ENCODE data around the gene THADA.
"Not testable (repeated sequence)": the region's sequence is repeated elsewhere in the genome, so short reads cannot be mapped to it uniquely, and the experiment has no call there.

The THADA gene

DNA sequence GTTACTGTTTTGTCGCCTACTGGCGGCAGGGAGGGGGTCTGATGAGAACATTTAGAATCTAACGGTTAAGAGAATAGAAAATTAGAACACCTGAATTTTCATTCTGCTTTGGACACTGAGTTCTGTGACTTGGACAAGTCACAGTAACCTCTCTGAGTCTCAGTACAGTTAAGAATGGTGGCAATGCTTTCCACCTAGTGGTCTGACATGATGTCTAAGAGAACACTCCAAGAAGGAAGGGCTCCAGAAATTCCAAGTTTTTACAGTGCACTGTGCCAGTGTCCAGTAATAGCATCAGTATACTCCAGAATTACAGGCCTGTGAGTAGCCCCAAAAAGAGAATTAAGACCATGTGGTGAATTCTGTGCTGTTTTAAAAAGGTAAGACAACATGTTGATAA, 195.3 kb downstream of the THADA start:
- H3K36me3 Mint-ChIP-seq, result peaks cover 23% of the 10 kb centered on the region
- no peaks in the 10 kb centered on the region for H3K9me3 Mint-ChIP-seq
- no peak overlapping the region for H3K27ac Mint-ChIP-seq
- ATAC-seq, result no peak
- no peak for DNase-seq (ENCODE audit: low spot score in 2 of 2)
- H3K4me1 Mint-ChIP-seq, result peaks cover 9% of the 10 kb centered on the region
- H3K4me3 Mint-ChIP-seq, result no peak overlapping the region

DNA sequence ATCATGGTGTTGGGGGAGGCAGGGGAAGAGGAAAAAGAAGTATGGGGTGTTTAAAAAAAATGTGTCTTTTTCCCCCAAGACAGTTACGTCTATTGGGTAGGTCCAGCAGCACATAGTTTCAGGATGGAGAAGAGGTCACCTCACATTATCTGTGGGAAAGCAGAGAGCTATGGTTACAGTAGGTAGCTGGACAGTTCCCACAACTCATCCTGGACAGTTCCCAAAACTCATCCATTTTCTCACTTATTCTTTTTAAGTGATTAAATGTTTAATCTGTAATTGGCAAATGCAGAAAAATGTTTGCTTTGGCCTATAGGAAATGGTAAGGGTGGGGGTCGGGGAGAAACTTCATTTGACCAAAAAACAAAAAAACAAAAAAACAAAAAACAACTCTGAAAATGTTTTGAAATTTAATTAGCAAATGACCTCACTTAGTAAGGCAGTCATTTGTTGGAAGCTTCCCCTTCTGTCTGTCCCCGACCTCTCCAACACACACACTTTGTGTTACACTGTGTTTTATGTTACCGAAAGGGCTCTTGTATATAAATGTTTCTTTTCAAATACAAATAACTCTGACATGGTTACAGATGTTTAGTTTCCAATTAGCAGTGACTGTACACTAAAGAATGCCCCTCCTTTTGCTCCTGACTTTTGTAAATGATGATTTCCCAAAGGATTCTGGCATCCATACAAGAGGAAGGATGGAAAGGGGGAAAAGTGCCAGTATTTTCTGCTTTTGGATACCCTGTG, 196.1 kb downstream of the THADA start:
- ATAC-seq (no peak), DNase-seq (ENCODE audit: low spot score in 2 of 2) (no peak)
- H3K4me3 Mint-ChIP-seq, result no peak overlapping the region
- peaks cover 9% of the 10 kb centered on the region for H3K4me1 Mint-ChIP-seq
- peaks cover 25% of the 10 kb centered on the region for H3K36me3 Mint-ChIP-seq
- no peaks in the 10 kb centered on the region for H3K9me3 Mint-ChIP-seq
- no peak overlapping the region for H3K27ac Mint-ChIP-seq

DNA sequence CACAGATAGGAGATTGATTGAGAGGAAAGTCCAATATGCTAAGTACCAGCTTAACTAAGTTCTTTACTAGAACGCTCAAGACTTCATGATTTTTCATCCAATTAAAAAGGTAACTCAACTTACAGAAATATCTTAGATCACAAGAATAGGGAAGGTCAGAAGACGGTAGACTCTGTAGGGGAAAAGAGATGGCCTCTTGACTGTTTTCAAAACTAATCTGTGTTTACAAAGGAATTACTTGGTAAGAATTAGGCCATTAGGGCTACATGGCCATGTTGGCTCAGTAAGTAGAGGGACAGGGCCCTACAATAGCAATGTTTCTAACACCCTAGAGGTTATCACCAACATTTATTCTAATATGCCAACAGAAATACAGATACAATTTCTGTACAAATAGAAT, 196.7 kb downstream of the THADA start:
- Mint-ChIP-seq H3K9me3 (no peaks in the 10 kb centered on the region), H3K27ac (no peak overlapping the region), H3K4me3 (no peak overlapping the region), H3K36me3 (peaks cover 30% of the 10 kb centered on the region), H3K4me1 (peaks cover 9% of the 10 kb centered on the region)
- ATAC-seq, result no peak
- DNase-seq (ENCODE audit: low spot score in 2 of 2), result no peak

DNA sequence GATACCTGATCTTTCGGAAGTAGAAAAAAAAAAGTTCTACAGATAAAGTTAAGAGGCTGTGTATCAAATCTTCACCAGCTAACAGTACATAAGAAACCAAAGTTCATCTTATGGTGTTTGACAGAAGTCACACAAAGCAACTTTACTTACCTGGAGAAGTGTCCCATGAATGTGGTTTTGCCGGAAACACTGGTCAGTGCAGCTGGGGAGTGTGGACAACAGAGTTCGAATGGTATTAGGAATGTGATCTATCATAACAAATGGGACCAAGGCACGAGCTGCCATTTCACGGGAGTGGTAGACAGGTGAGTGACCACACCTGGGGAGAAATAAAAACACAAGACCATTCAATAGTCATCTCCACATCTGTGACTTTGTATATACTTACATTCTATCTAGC, 198.0 kb downstream of the THADA start:
- Mint-ChIP-seq H3K9me3 (no peaks in the 10 kb centered on the region), H3K4me3 (no peak overlapping the region), H3K27ac (no peak overlapping the region), H3K4me1 (peaks cover 9% of the 10 kb centered on the region), H3K36me3 (peaks cover 41% of the 10 kb centered on the region)
- DNase-seq (ENCODE audit: low spot score in 2 of 2) (peak in 1 of 2 donors; percentile 6), ATAC-seq (no peak)

- no peaks in the 10 kb centered on the region for H3K9me3 Mint-ChIP-seq
- H3K4me1 Mint-ChIP-seq, result peaks cover 6% of the 10 kb centered on the region
- H3K27ac Mint-ChIP-seq, result no peak overlapping the region
- no peak for ATAC-seq
- no peak for DNase-seq (ENCODE audit: low spot score in 2 of 2)
- peaks cover 43% of the 10 kb centered on the region for H3K36me3 Mint-ChIP-seq
- no peak overlapping the region for H3K4me3 Mint-ChIP-seq
Measured at GRCh38 chr2:43397411-43397810, 198.4 kb downstream of the THADA start.

- peaks cover 47% of the 10 kb centered on the region for H3K36me3 Mint-ChIP-seq
- DNase-seq (ENCODE audit: low spot score in 2 of 2), result not testable (repeated sequence)
Measured at GRCh38 chr2:43396344-43396743, 199.5 kb downstream of the THADA start.

DNA sequence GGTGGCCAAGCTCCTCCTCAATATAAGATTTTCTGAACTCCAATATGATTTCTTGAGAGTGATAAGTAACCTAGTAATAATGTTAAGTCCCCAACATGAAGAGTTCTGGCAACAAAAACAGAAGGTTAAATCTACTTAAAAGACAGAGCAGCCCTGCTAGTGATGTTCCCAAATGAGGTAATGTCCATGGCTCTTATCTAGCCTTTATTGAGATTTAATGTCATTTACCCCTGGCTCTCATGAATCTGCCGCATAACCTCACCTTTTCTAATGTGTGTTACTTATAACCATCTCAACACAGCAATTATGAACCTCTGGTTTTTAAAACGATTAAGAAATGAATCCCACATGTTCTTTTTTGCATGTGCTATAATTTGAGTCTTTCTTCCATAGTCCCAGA, 201.9 kb downstream of the THADA start:
- Mint-ChIP-seq H3K27ac (no peak overlapping the region), H3K9me3 (no peaks in the 10 kb centered on the region), H3K4me1 (peaks cover 7% of the 10 kb centered on the region), H3K4me3 (no peak overlapping the region), H3K36me3 (peaks cover 47% of the 10 kb centered on the region)
- ATAC-seq, result no peak
- no peak for DNase-seq (ENCODE audit: low spot score in 2 of 2)

More at GRCh38 chr2:43396344-43396743, 199.5 kb downstream of the THADA start:
- not testable (repeated sequence) for H3K4me3 Mint-ChIP-seq, H3K4me1 Mint-ChIP-seq, H3K9me3 Mint-ChIP-seq, H3K27ac Mint-ChIP-seq, ATAC-seq

- DNase-seq (ENCODE audit: low spot score in 2 of 2) (no peak), ATAC-seq (no peak)
- Mint-ChIP-seq H3K27ac (no peak overlapping the region), H3K4me1 (peaks cover 17% of the 10 kb centered on the region), H3K36me3 (peaks cover 31% of the 10 kb centered on the region), H3K9me3 (no peaks in the 10 kb centered on the region), H3K4me3 (no peak overlapping the region)
Measured at GRCh38 chr2:43391878-43392215, 204.0 kb downstream of the THADA start.

DNA sequence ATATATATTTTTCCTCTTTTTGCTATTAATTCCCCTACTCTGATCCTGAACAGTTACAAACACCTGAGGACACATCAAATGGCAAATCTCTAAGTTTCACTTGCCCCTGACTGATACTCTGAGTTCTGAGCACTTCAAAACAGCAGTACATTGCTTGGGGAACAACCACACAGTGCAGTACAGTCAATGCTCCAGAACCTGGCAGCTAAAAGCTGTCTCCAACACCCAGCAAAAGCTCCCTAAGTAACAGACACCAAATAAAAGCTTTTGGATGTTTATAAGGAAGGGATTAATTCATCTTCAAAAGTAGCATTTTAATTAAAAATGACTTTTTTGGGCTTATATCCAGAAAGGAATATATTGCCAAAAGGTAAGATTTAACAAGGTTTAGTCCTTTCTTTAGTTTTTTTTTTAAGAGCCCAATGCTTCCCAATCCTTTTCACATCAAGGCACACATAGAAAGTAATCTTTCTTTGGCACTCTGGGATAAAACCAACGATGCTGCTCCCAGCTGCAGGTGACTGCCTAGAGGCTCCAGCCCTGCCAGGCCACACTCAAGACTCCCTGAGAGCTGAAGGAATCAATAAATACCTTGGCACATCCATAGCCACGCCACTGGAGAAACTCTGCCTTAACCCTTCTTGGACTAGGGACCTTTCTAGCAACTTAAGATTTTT, 204.5 kb downstream of the THADA start:
- no peak for DNase-seq (ENCODE audit: low spot score in 2 of 2)
- H3K9me3 Mint-ChIP-seq, result no peaks in the 10 kb centered on the region
- H3K27ac Mint-ChIP-seq, result no peak overlapping the region
- ATAC-seq, result no peak
- H3K4me1 Mint-ChIP-seq, result peaks cover 19% of the 10 kb centered on the region
- H3K36me3 Mint-ChIP-seq, result peaks cover 28% of the 10 kb centered on the region
- no peak overlapping the region for H3K4me3 Mint-ChIP-seq

GRCh38 chr2:43389581-43390466, 206.0 kb downstream of the THADA start:
- DNase-seq (ENCODE audit: low spot score in 2 of 2) (no peak), ATAC-seq (no peak)
- peaks cover 19% of the 10 kb centered on the region for H3K4me1 Mint-ChIP-seq
- no peak overlapping the region for H3K27ac Mint-ChIP-seq
- no peak overlapping the region for H3K4me3 Mint-ChIP-seq
- no peaks in the 10 kb centered on the region for H3K9me3 Mint-ChIP-seq
- peaks cover 29% of the 10 kb centered on the region for H3K36me3 Mint-ChIP-seq

DNA sequence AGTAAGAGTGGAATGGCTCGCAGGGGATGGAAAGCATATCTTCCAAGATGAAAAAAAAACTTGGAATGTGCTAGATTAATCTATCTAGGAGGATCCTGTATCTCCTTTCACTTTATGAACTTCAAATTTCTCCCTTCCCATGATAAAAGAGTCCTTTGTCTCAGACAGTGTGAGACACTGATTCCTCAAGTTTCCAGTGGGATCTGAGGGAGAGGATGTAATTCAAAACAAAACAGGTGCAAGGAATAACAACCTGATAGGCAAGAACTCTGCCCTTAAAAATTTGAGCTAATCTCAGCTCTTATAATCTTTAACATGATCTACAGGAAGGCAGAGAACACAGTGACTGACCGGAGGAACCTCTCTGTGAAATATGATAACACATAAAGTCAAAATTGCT, 207.5 kb downstream of the THADA start:
- Mint-ChIP-seq H3K4me3 (no peak overlapping the region), H3K9me3 (no peaks in the 10 kb centered on the region), H3K36me3 (peaks cover 15% of the 10 kb centered on the region), H3K27ac (no peak overlapping the region), H3K4me1 (peaks cover 28% of the 10 kb centered on the region)
- ATAC-seq (no peak), DNase-seq (ENCODE audit: low spot score in 2 of 2) (no peak)

DNA sequence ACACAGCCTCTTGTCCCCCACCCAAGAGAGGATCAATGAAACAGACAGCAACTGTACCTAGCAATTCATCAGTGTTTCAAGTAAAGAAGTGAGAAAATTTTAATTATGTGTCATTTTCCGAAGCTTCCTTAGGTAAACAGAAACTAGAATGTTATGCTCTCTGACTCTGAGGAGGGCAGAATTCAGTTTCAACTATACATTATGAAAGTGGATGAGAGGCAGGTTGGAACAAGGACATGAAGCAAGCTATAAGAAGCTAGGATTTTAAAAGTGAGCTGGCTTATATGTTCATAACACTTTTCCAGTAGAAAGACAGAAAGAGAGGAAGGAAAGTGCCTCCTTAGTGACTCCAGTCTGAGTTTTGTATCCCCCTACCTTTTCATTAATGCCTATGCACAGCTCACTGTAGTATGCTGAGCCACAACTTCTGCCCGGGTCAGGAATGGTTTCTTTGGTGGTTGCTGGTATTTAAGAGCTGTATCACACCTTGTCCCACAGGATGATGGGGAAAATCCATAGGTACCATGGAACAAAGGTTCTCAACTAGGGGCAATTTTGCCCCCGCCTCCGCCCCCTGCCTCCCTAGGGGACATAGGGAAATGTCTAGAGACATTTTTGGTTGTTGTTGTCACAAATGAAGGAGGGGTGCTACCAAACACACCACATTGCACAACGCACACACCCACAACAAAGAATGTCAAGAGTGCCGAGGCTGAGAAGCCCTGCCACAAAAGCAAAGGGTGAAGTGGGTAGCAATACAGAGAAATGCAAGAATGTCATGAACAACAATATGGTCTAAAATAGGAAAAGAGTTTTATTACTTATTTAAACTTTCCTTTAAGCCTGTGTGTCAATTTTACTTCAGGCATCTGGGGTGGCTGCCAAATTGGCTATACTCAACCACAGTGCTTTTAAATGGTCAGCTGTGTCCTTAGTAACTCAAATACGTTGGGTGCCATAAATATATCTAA, 208.5 kb downstream of the THADA start:
- DNase-seq (ENCODE audit: low spot score in 2 of 2), result no peak
- peak overlapping the region; percentile 7 for H3K4me3 Mint-ChIP-seq

GRCh38 chr2:43386679-43387078, 209.2 kb downstream of the THADA start:
- H3K27ac Mint-ChIP-seq; ATAC-seq; H3K36me3 Mint-ChIP-seq; H3K9me3 Mint-ChIP-seq; DNase-seq (ENCODE audit: low spot score in 2 of 2): not testable (repeated sequence)
- Mint-ChIP-seq H3K4me1 (peaks cover 28% of the 10 kb centered on the region), H3K4me3 (peak overlapping the region; percentile 7)

More for the DNA sequence above, 208.5 kb downstream of the THADA start:
- H3K36me3 Mint-ChIP-seq, result peaks cover 10% of the 10 kb centered on the region
- H3K9me3 Mint-ChIP-seq, result no peaks in the 10 kb centered on the region
- peak; percentile 89 for ATAC-seq
- peaks cover 28% of the 10 kb centered on the region for H3K4me1 Mint-ChIP-seq
- no peak overlapping the region for H3K27ac Mint-ChIP-seq

GRCh38 chr2:43384143-43384542, 211.7 kb downstream of the THADA start:
- no peak overlapping the region for H3K4me3 Mint-ChIP-seq
- peak in 1 of 2 donors; percentile 42 for DNase-seq (ENCODE audit: low spot score in 2 of 2)

More at GRCh38 chr2:43384143-43384542, 211.7 kb downstream of the THADA start:
- no peaks in the 10 kb centered on the region for H3K9me3 Mint-ChIP-seq
- H3K4me1 Mint-ChIP-seq, result peaks cover 21% of the 10 kb centered on the region
- H3K27ac Mint-ChIP-seq, result no peak overlapping the region
- H3K36me3 Mint-ChIP-seq, result peaks cover 17% of the 10 kb centered on the region
- ATAC-seq, result peak; percentile 37

Measured in stimulated activated effector memory CD8-positive, alpha-beta T cell treated with anti-CD3 and anti-CD28 coated beads, Interleukin-12 subunit alpha, Interleukin-12 subunit beta, amount 100 ng/mL, for 72 hours (primary cell).